OCI-LY3 (cell line): ENCODE measurements around the gene DYNC1I1.

ENCODE experiments used
- CTCF ChIP-seq: fragments of 200-600, 300-600 bp; sonication (generic); IDR thresholded peaks from 2 replicates; pipeline ENCODE4 v1.5.1; 2014; ENCODE audit warnings: antibody characterized with exemption, low read length, low read depth
- EZH2phosphoT487 ChIP-seq: fragments of 200-600 bp; shearing (Covaris generic); IDR thresholded peaks from 2 replicates; pipeline ENCODE4 v1.6.1; 2018; ENCODE audit warnings: antibody characterized with exemption, mixed run types, low read depth

- TF ChIP-seq CTCF (no peak), EZH2phosphoT487 (no peak)
Measured at GRCh38 chr7:95915731-95916130, 143.4 kb downstream of the DYNC1I1 start.
